Measurements from ENCODE around the gene PCDH9. TPM values are rescaled to one million over a fixed set of nuclear protein-coding genes. Genes with fewer than 3 reads are reported as not detected.

The PCDH9 gene
- total RNA-seq, 1 donor from 2014 or later = 29.7 TPM

- no peak overlapping the region for H3K4me3 Mint-ChIP-seq
- peaks cover 38% of the 10 kb centered on the region for H3K27me3 Mint-ChIP-seq (ENCODE audit: low read depth)
- TF ChIP-seq CTCF (IDR thresholded peaks at IDR 0.05; ENCODE audit: unreplicated experiment) = no peak
- H3K36me3 Mint-ChIP-seq = peaks cover 2% of the 10 kb centered on the region
- peaks cover 3% of the 10 kb centered on the region for H3K9me3 Mint-ChIP-seq
- no peak overlapping the region for H3K27ac Mint-ChIP-seq
- no peak for DNase-seq (ENCODE audit: low spot score in 2 of 2, unreplicated experiment in 2 of 2)
- H3K4me1 Mint-ChIP-seq = peaks cover 7% of the 10 kb centered on the region
Measured at GRCh38 chr13:66536746-66537145, 693.4 kb downstream of the PCDH9 start.

GRCh38 chr13:66534561-66534960 lies 695.6 kb downstream of the PCDH9 start:
- peaks cover 2% of the 10 kb centered on the region for H3K36me3 Mint-ChIP-seq
- no peak overlapping the region for H3K4me3 Mint-ChIP-seq
- peaks cover 54% of the 10 kb centered on the region for H3K27me3 Mint-ChIP-seq (ENCODE audit: low read depth)
- no peak overlapping the region for H3K27ac Mint-ChIP-seq
- peaks cover 18% of the 10 kb centered on the region for H3K4me1 Mint-ChIP-seq
- H3K9me3 Mint-ChIP-seq = peaks cover 3% of the 10 kb centered on the region
- DNase-seq (ENCODE audit: low spot score in 2 of 2, unreplicated experiment in 2 of 2) = no peak
- no peak for TF ChIP-seq CTCF (IDR thresholded peaks at IDR 0.05; ENCODE audit: unreplicated experiment)

- no peak for TF ChIP-seq CTCF (IDR thresholded peaks at IDR 0.05; ENCODE audit: unreplicated experiment)
- Mint-ChIP-seq H3K27ac (no peak overlapping the region), H3K9me3 (no peaks in the 10 kb centered on the region), H3K4me1 (peaks cover 34% of the 10 kb centered on the region), H3K4me3 (no peak overlapping the region), H3K27me3 (ENCODE audit: low read depth) (peaks cover 52% of the 10 kb centered on the region), H3K36me3 (peaks cover 2% of the 10 kb centered on the region)
- DNase-seq (ENCODE audit: low spot score in 2 of 2, unreplicated experiment in 2 of 2) = no peak
Measured at GRCh38 chr13:66532845-66533244, 697.3 kb downstream of the PCDH9 start.

- no peaks in the 10 kb centered on the region for H3K9me3 Mint-ChIP-seq
- no peak for TF ChIP-seq CTCF (IDR thresholded peaks at IDR 0.05; ENCODE audit: unreplicated experiment)
- no peak overlapping the region for H3K27ac Mint-ChIP-seq
- peaks cover 2% of the 10 kb centered on the region for H3K36me3 Mint-ChIP-seq
- DNase-seq (ENCODE audit: low spot score in 2 of 2, unreplicated experiment in 2 of 2) = no peak
- H3K4me1 Mint-ChIP-seq = peaks cover 38% of the 10 kb centered on the region
- peaks cover 56% of the 10 kb centered on the region for H3K27me3 Mint-ChIP-seq (ENCODE audit: low read depth)
- no peak overlapping the region for H3K4me3 Mint-ChIP-seq
Measured at GRCh38 chr13:66532146-66532545, 698.0 kb downstream of the PCDH9 start.

- Mint-ChIP-seq H3K9me3 (no peaks in the 10 kb centered on the region), H3K4me1 (peaks cover 40% of the 10 kb centered on the region), H3K27ac (no peak overlapping the region), H3K4me3 (no peak overlapping the region), H3K36me3 (peaks cover 2% of the 10 kb centered on the region), H3K27me3 (ENCODE audit: low read depth) (peaks cover 62% of the 10 kb centered on the region)
- DNase-seq (ENCODE audit: low spot score in 2 of 2, unreplicated experiment in 2 of 2) = no peak
- no peak for TF ChIP-seq CTCF (IDR thresholded peaks at IDR 0.05; ENCODE audit: unreplicated experiment)
Measured at GRCh38 chr13:66530686-66531085, 699.5 kb downstream of the PCDH9 start.

GRCh38 chr13:66530158-66530557 lies 700.0 kb downstream of the PCDH9 start:
- Mint-ChIP-seq H3K9me3 (no peaks in the 10 kb centered on the region), H3K27me3 (ENCODE audit: low read depth) (peaks cover 65% of the 10 kb centered on the region), H3K36me3 (peaks cover 2% of the 10 kb centered on the region), H3K27ac (no peak overlapping the region), H3K4me1 (peaks cover 44% of the 10 kb centered on the region), H3K4me3 (no peak overlapping the region)
- no peak for TF ChIP-seq CTCF (IDR thresholded peaks at IDR 0.05; ENCODE audit: unreplicated experiment)
- no peak for DNase-seq (ENCODE audit: low spot score in 2 of 2, unreplicated experiment in 2 of 2)
